ENCODE data around the gene CLEC12A. TPM values are rescaled to one million over a fixed set of nuclear protein-coding genes. Genes with fewer than 3 reads are reported as not detected.
"Not testable (repeated sequence)": the region's sequence is repeated elsewhere in the genome, so short reads cannot be mapped to it uniquely, and the experiment has no call there.

CLEC12A gene
- total RNA-seq, 1 experiment from 2014 or later = not detected

GRCh38 chr12:9948606-9949296 is 22.5 kb upstream of the CLEC12A start:
- H3K9me3 ChIP-seq (ENCODE audit: low read length) = no peaks in the 10 kb centered on the region
- ATAC-seq (no peak), DNase-seq (no peak)
- no peak overlapping the region for H3K9ac ChIP-seq (ENCODE audit: low read length)
- no peaks in the 10 kb centered on the region for H3F3A ChIP-seq (ENCODE audit: low read length, unreplicated experiment)
- intact Hi-C loops (cut with micrococcal nuclease) = loop anchor here (10.0 kb wide), 1 partner anchor 56 kb away; no protein-coding TSS in a partner anchor
- H3K9me2 ChIP-seq (replicated peaks; ENCODE audit: low read length) = no peaks in the 10 kb centered on the region
- ChIA-PET CTCF (no interaction called here), POLR2A (ENCODE audit: unreplicated experiment) (no interaction called here)
- no peak overlapping the region for H3K4me3 ChIP-seq (ENCODE audit: low read length)
- H3K27me3 ChIP-seq (ENCODE audit: low read length) = peaks cover 6% of the 10 kb centered on the region; the same call in 1 of the 2 replicates
- no TSS peak for BruUV-seq (replicated peaks)
- no peaks in the 10 kb centered on the region for H3K4me1 ChIP-seq (ENCODE audit: insufficient read depth, low read length)
- H3K36me3 ChIP-seq (ENCODE audit: low read depth, low read length) = no peaks in the 10 kb centered on the region
- no peaks in the 10 kb centered on the region for H4K20me1 ChIP-seq (ENCODE audit: low read length)
- H3K4me2 ChIP-seq (ENCODE audit: low read length) = no peak overlapping the region
- no peak overlapping the region for H2AFZ ChIP-seq (ENCODE audit: low read length)
- no peak overlapping the region for H3K27ac ChIP-seq (ENCODE audit: low read length)
- TF ChIP-seq EZH2 (IDR thresholded peaks at IDR 0.05; ENCODE audit: low read length, unreplicated experiment) = no peak
- no peak for TF ChIP-seq CTCF (conservative IDR thresholded peaks at IDR 0.05; ENCODE audit: low read depth, low read length)
- no peak for TF ChIP-seq EZH2phosphoT487 (IDR thresholded peaks at IDR 0.05; ENCODE audit: borderline replicate concordance, low read length)
- H3K79me2 ChIP-seq (ENCODE audit: low read length) = no peaks in the 10 kb centered on the region

- POLR2A ChIA-PET (ENCODE audit: unreplicated experiment) = no interaction called here
- Histone ChIP-seq H3K36me3 (ENCODE audit: low read depth, low read length) (no peaks in the 10 kb centered on the region), H3F3A (ENCODE audit: low read length, unreplicated experiment) (no peaks in the 10 kb centered on the region), H4K20me1 (ENCODE audit: low read length) (no peaks in the 10 kb centered on the region), H3K9me2 (replicated peaks; ENCODE audit: low read length) (no peaks in the 10 kb centered on the region), H3K9ac (ENCODE audit: low read length) (no peak overlapping the region), H3K79me2 (ENCODE audit: low read length) (no peaks in the 10 kb centered on the region), H2AFZ (ENCODE audit: low read length) (no peak overlapping the region), H3K4me2 (ENCODE audit: low read length) (no peak overlapping the region), H3K27me3 (ENCODE audit: low read length) (peaks cover 6% of the 10 kb centered on the region; the same call in 1 of the 2 replicates), H3K4me1 (ENCODE audit: insufficient read depth, low read length) (no peaks in the 10 kb centered on the region), H3K4me3 (ENCODE audit: low read length) (no peak overlapping the region), H3K9me3 (ENCODE audit: low read length) (no peaks in the 10 kb centered on the region), H3K27ac (ENCODE audit: low read length) (no peak overlapping the region)
- intact Hi-C loops (cut with micrococcal nuclease) = no loop called here
- no TSS peak for BruUV-seq (replicated peaks)
- DNase-seq (no peak), ATAC-seq (no peak)
- CTCF ChIA-PET = no interaction called here
- no peak for TF ChIP-seq EZH2phosphoT487 (IDR thresholded peaks at IDR 0.05; ENCODE audit: borderline replicate concordance, low read length)
- TF ChIP-seq CTCF (conservative IDR thresholded peaks at IDR 0.05; ENCODE audit: low read depth, low read length) = no peak
- no peak for TF ChIP-seq EZH2 (IDR thresholded peaks at IDR 0.05; ENCODE audit: low read length, unreplicated experiment)
Measured at GRCh38 chr12:9951026-9951675, 20.1 kb upstream of the CLEC12A start.

GRCh38 chr12:9952954-9953729 is 18.1 kb upstream of the CLEC12A start:
- H3K27me3 ChIP-seq (ENCODE audit: low read length); H3K9me2 ChIP-seq (replicated peaks; ENCODE audit: low read length); H3K9me3 ChIP-seq (ENCODE audit: low read length); H3K9ac ChIP-seq (ENCODE audit: low read length); H3K27ac ChIP-seq (ENCODE audit: low read length); H3K36me3 ChIP-seq (ENCODE audit: low read depth, low read length); intact Hi-C loops (cut with micrococcal nuclease); ATAC-seq; H3K4me3 ChIP-seq (ENCODE audit: low read length); H3F3A ChIP-seq (ENCODE audit: low read length, unreplicated experiment); H4K20me1 ChIP-seq (ENCODE audit: low read length); POLR2A ChIA-PET (ENCODE audit: unreplicated experiment); CTCF ChIA-PET; H3K4me2 ChIP-seq (ENCODE audit: low read length); DNase-seq; H3K79me2 ChIP-seq (ENCODE audit: low read length); H2AFZ ChIP-seq (ENCODE audit: low read length); BruUV-seq (replicated peaks); H3K4me1 ChIP-seq (ENCODE audit: insufficient read depth, low read length): not testable (repeated sequence)

All from PC-3 (cell line).